ENCODE results near the gene INPP5F.

The INPP5F gene

DNA sequence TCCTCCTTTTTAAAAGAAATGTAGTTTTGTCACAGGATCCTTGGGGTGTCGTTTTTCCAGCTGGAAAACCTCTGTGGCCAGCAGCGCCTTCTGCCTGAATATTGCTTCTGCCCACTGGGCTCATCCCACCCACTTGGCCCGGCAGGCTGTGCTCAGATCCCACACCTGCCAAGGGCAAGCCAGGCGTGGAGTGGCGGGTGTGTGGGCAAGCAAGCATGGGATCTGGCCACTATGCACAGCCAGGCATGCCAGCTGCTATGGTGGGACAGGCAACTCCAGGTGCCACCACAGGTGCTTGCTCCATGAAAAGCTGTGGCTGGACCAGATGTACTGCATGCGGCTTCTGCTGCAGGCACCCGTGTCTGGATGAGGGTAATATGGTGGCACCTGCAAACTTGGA is 31.2 kb upstream of the INPP5F start:
- TF ChIP-seq, protein P1, sequence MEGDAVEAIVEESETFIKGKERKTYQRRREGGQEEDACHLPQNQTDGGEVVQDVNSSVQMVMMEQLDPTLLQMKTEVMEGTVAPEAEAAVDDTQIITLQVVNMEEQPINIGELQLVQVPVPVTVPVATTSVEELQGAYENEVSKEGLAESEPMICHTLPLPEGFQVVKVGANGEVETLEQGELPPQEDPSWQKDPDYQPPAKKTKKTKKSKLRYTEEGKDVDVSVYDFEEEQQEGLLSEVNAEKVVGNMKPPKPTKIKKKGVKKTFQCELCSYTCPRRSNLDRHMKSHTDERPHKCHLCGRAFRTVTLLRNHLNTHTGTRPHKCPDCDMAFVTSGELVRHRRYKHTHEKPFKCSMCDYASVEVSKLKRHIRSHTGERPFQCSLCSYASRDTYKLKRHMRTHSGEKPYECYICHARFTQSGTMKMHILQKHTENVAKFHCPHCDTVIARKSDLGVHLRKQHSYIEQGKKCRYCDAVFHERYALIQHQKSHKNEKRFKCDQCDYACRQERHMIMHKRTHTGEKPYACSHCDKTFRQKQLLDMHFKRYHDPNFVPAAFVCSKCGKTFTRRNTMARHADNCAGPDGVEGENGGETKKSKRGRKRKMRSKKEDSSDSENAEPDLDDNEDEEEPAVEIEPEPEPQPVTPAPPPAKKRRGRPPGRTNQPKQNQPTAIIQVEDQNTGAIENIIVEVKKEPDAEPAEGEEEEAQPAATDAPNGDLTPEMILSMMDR (IDR thresholded peaks at IDR 0.05; ENCODE audit: low read length, missing control alignments) = no peak
- no peak for DNase-seq (ENCODE audit: low read depth)
- H3K4me3 ChIP-seq (replicated peaks; ENCODE audit: low read depth, low read length) = no peak overlapping the region

DNA sequence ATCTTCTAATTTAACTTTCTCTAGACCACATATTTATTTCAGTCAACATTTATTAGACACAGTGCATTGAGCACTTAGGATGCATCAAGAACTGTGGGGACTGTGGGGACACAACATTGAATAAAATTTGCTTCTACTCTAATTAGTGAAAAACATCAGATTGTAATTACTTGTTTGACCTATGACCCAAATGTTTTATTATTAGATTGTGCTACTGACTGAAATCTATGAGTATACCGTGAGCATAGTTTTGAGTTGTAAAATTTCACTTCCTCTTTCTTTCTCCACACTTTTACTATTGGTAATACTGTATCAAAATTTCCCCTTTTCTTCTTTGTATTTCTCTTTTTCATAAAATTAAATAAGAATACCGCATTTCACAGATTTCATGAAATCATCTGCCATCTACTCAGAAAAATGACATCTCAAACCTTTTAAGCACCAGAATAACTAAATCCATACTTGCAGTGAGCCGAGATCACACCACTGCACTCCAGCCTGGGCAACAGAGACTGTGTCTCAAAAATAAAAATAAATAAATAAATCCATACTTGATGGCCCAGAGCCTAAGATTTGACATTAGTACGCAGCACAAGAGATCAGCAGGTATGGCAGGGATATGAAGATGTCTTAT is 25.4 kb upstream of the INPP5F start:
- no peak overlapping the region for H3K4me3 ChIP-seq (replicated peaks; ENCODE audit: low read depth, low read length)
- DNase-seq (ENCODE audit: low read depth) = no peak
- TF ChIP-seq, protein P1 (IDR thresholded peaks at IDR 0.05; ENCODE audit: low read length, missing control alignments) = no peak

DNA sequence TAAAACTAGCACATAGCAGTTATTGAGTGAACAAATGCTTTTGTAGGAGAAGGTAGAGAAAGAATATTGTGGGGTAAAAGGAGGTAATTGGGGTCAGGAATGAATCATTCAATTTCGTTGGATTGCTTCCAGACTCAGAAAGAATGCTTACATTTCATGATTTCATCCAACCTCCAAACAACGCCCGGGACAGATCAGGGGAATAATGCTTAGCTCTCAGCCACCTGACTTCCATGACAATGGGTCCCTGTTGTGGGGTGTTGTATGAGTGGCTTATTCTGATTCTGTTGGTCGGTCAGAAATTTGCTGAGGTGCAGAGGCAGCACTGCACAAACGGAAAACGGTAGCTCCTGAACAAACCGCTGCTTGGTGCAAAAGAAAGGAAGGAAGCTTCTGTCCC is 24.0 kb upstream of the INPP5F start:
- DNase-seq (ENCODE audit: low read depth) = peak; percentile 38
- H3K4me3 ChIP-seq (replicated peaks; ENCODE audit: low read depth, low read length) = no peak overlapping the region
- TF ChIP-seq, protein P1 (IDR thresholded peaks at IDR 0.05; ENCODE audit: low read length, missing control alignments) = no peak

DNA sequence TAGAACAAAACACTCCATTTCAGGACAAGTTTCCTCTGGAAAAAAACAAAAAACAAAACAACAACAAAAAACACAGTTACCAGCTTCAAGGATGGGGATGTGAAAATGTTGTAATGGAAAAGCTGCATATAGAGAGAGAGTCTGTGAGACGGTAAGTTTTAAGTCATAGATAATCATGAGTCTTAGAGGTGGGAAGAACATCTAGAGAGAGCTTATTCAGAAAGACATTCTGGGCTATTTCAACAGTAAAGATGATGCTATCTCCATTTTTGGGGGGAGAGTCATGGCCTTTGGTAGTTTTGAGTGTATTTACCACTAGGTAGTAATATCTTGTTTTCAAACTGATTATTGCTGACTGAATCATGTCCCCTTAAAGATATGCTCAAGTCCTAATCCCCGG is 23.3 kb upstream of the INPP5F start:
- TF ChIP-seq, protein P1 (IDR thresholded peaks at IDR 0.05; ENCODE audit: low read length, missing control alignments) = no peak
- no peak overlapping the region for H3K4me3 ChIP-seq (replicated peaks; ENCODE audit: low read depth, low read length)
- DNase-seq (ENCODE audit: low read depth) = no peak

DNA sequence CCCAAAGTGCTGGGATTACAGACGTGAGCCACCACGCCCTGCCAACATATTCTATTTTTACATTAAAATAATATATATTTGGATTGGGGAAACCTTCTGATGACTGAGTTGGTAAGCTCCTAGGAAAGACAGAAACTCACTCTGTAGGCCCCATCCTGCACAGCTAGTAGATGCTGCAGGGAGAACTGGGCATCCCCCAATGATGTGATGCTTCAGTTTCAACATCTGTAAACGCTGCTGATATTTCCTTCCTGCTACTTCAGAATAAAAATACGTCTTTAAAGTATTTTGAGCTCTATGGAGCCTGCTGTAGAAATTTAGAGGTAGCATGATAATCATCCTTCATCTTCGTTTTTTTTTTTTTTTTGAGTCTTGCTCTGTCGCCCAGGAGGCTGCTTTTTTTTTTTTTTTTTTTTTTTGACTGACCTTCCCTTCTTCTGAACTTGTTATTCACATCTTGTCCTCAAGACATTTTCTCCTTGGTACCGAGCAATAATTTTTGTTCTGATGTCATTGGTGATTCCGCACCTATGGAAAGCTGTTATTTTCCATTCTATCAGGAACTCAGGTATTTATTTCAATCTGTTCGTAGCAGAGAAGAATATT is 21.8 kb upstream of the INPP5F start:
- DNase-seq (ENCODE audit: low read depth) = no peak
- no peak overlapping the region for H3K4me3 ChIP-seq (replicated peaks; ENCODE audit: low read depth, low read length)
- TF ChIP-seq, protein P1 (IDR thresholded peaks at IDR 0.05; ENCODE audit: low read length, missing control alignments) = no peak

DNA sequence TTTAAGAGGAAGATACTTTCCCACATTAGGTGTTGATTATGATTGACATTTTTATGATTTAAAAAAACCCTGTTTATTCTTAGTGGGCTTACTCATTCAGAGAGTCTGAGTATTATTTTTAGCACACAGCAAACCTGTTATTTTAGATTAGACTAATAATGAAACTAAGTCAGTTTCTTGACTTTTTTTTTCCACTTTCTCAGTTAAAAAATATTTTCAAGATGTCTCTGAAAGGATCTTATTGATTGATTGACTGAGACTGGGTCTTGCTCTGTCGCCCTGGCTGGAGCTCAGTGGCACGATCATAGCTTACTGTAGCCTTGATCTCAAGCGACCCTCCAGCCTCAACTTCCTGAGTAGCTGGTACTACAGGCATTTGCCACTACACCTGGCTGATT is 20.4 kb upstream of the INPP5F start:
- H3K4me3 ChIP-seq (replicated peaks; ENCODE audit: low read depth, low read length) = no peak overlapping the region
- DNase-seq (ENCODE audit: low read depth) = no peak
- TF ChIP-seq, protein P1 (IDR thresholded peaks at IDR 0.05; ENCODE audit: low read length, missing control alignments) = no peak

Measured in fibroblast of pulmonary artery (primary cell).